K562 (cell line): ENCODE results near the gene ERAL1. TPM values are rescaled to one million over a fixed set of nuclear protein-coding genes. Genes with fewer than 3 reads are reported as not detected.

ENCODE experiments used
- ATF7 ChIP-seq: fragments of 450-650 bp; IDR thresholded peaks from 2 replicates; pipeline ENCODE4 v1.7.1; 2014; ENCODE audit warnings: mild to moderate bottlenecking, moderate library complexity
- BCOR ChIP-seq: fragments of 450-650 bp; IDR thresholded peaks from 2 replicates; pipeline ENCODE4 v1.6.1; 2016
- CBX3 ChIP-seq, 2 experiments: IDR thresholded peaks; 1 replicate in 1 of 2; 2 replicates in 1 of 2; pipeline ENCODE4 v1.6.1; 2012; ENCODE audit warnings: inconsistent platforms in 2 of 2, low read length in 2 of 2, borderline replicate concordance in 1 of 2, control low read depth in 1 of 2
- CTBP1 ChIP-seq: fragments of 450-650 bp; IDR thresholded peaks from 2 replicates; pipeline ENCODE4 v1.6.1; 2016; ENCODE audit warnings: borderline replicate concordance
- ETV6 ChIP-seq, 3 experiments: fragments of 150-350 bp in 1 of 3; sonication (generic) in 1 of 3; formaldehyde crosslinking in 1 of 3; IDR thresholded peaks; 2 replicates each; pipeline versions ENCODE4 v1.6.1 to v1.8.0; 2014 to 2022; ENCODE audit warnings: borderline replicate concordance in 2 of 3, low read depth in 2 of 3, antibody characterized with exemption in 1 of 3, low read length in 1 of 3, mild to moderate bottlenecking in 1 of 3, missing genetic modification reagents in 1 of 3
- HDAC3 ChIP-seq: fragments of 450-650 bp; IDR thresholded peaks from 2 replicates; pipeline ENCODE4 v1.6.1; 2018; ENCODE audit warnings: borderline replicate concordance, mild to moderate bottlenecking, moderate library complexity; ENCODE audit not compliant: partially characterized antibody
- KDM5B ChIP-seq: fragments of 200-600 bp; sonication (generic); IDR thresholded peaks from 2 replicates; pipeline ENCODE4 v1.6.1; 2012; ENCODE audit warnings: low read depth, mild to moderate bottlenecking, moderate library complexity, low read length, control low read depth, inconsistent platforms; ENCODE audit not compliant: insufficient replicate concordance
- MEF2A ChIP-seq: IDR thresholded peaks from 2 replicates; pipeline ENCODE4 v1.6.1; 2011; ENCODE audit warnings: low read depth, mild to moderate bottlenecking, low read length, moderate library complexity; ENCODE audit not compliant: control insufficient read depth
- RBBP5 ChIP-seq: fragments of 200-600 bp; sonication (generic); IDR thresholded peaks from 2 replicates; pipeline ENCODE4 v1.6.1; 2012; ENCODE audit warnings: borderline replicate concordance, mild to moderate bottlenecking, low read length, control low read depth, inconsistent platforms; ENCODE audit not compliant: insufficient read depth, poor library complexity, severe bottlenecking
- SETDB1 ChIP-seq: IDR thresholded peaks from one replicate; pipeline ENCODE4 v1.6.1; 2012; ENCODE audit warnings: low read length, control low read depth, inconsistent platforms
- YBX1 ChIP-seq: fragments of 450-650 bp; IDR thresholded peaks from 2 replicates; pipeline ENCODE4 v1.7.1; 2016; ENCODE audit warnings: mild to moderate bottlenecking
- ZBTB1 ChIP-seq: sonication (generic); formaldehyde crosslinking; IDR thresholded peaks from 2 replicates; pipeline ENCODE4 v1.8.1; 2023; ENCODE audit warnings: missing genetic modification reagents, low read depth, mild to moderate bottlenecking, borderline replicate concordance
- ZC3H11A ChIP-seq: IDR thresholded peaks from 2 replicates; pipeline ENCODE4 v1.6.1; 2012; ENCODE audit warnings: low read depth, low read length, improper control_type of control experiment
- ZNF561 ChIP-seq: fragments of 450-650 bp; formaldehyde crosslinking; conservative IDR thresholded peaks from 2 replicates; pipeline ENCODE4 v1.4.0; 2020; ENCODE audit warnings: mild to moderate bottlenecking, moderate library complexity
- ZNF583 ChIP-seq: fragments of 250-450 bp; sonication (Bioruptor Pico); IDR thresholded peaks from 2 replicates; pipeline ENCODE4 v1.4.0; 2020
- ZNF76 ChIP-seq: fragments of 250-450 bp; sonication (Bioruptor Pico); IDR thresholded peaks from 2 replicates; pipeline ENCODE4 v1.4.0; 2020; ENCODE audit warnings: mild to moderate bottlenecking, moderate library complexity, borderline replicate concordance
- polyA plus RNA-seq, 8 experiments: library from polyadenylated mRNA; depleted of rRNA in 4 of 8; stranded (reverse) in 5 of 8; unstranded in 3 of 8; fragments of >200 nt; fragmentation: Nextera tagmentation in 2 of 8; fragmentation: Illumina TruSeq in 1 of 8; extraction: Ambion mirVana in 2 of 8; extraction: Trizol in 1 of 8; gene quantifications; 2 replicates each; pipeline versions ENCODE4 v1.2.1 to v1.2.3, GENCODE V29; 2011 to 2014; ENCODE audit warnings: inconsistent platforms in 1 of 8, missing spikeins in 1 of 8
- total RNA-seq, 7 experiments: library from RNA; depleted of rRNA in 6 of 7; stranded (reverse); fragments of >200 nt in 6 of 7; fragmentation: Illumina TruSeq in 2 of 7; extraction: Trizol in 2 of 7; gene quantifications; 2 replicates each; pipeline versions ENCODE4 v1.2.1 to v1.2.3, GENCODE V29; 2011 to 2021; ENCODE audit warnings: low replicate concordance in 1 of 7
- TF ChIP-seq, protein P1 (sequence below): IDR thresholded peaks from 3 replicates; pipeline ENCODE4 v1.6.1; 2011; ENCODE audit warnings: borderline replicate concordance, mild to moderate bottlenecking, moderate library complexity; ENCODE audit not compliant: insufficient read length; ENCODE audit errors: extremely low read depth
- TF ChIP-seq, protein P2 (sequence below): IDR thresholded peaks from 2 replicates; pipeline ENCODE4 v1.6.1; 2011; ENCODE audit not compliant: insufficient read length; ENCODE audit errors: extremely low read depth
- TF ChIP-seq, protein P3 (sequence below): IDR thresholded peaks from 2 replicates; pipeline ENCODE4 v1.6.1; 2016; ENCODE audit warnings: missing genetic modification characterization, missing compliant biosample characterization
- TF ChIP-seq, protein P4 (sequence below): fragments of 250-450 bp; sonication (Bioruptor Pico); IDR thresholded peaks from 2 replicates; pipeline ENCODE4 v1.5.0; 2021

ERAL1 gene
- total and polyA plus RNA-seq, 9 of the 15 experiments (the other 6 are each of a cell fraction or from before 2014, with no cell fraction given) = 37.5 to 351 (median 106) TPM

- TF ChIP-seq, protein P1, sequence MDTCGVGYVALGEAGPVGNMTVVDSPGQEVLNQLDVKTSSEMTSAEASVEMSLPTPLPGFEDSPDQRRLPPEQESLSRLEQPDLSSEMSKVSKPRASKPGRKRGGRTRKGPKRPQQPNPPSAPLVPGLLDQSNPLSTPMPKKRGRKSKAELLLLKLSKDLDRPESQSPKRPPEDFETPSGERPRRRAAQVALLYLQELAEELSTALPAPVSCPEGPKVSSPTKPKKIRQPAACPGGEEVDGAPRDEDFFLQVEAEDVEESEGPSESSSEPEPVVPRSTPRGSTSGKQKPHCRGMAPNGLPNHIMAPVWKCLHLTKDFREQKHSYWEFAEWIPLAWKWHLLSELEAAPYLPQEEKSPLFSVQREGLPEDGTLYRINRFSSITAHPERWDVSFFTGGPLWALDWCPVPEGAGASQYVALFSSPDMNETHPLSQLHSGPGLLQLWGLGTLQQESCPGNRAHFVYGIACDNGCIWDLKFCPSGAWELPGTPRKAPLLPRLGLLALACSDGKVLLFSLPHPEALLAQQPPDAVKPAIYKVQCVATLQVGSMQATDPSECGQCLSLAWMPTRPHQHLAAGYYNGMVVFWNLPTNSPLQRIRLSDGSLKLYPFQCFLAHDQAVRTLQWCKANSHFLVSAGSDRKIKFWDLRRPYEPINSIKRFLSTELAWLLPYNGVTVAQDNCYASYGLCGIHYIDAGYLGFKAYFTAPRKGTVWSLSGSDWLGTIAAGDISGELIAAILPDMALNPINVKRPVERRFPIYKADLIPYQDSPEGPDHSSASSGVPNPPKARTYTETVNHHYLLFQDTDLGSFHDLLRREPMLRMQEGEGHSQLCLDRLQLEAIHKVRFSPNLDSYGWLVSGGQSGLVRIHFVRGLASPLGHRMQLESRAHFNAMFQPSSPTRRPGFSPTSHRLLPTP = no peak
- TF ChIP-seq HDAC3 (peak; percentile 99), ZNF583 (peak; percentile 94; the same call in 1 of the 2 replicates), SETDB1 (no peak), CTBP1 (peak; percentile 94), KDM5B (peak; percentile 61), ZBTB1 (CRISPR knock-in tag) (no peak), MEF2A (peak; percentile 66; the same call in 1 of the 2 replicates), YBX1 (no peak), CBX3 (IDR thresholded peaks at IDR 0.05; ENCODE audit: borderline replicate concordance in 1 of 2, low read length in 2 of 2) (peak in 1 of 2 experiments; percentile 82; a peak in 2 of 3 replicates), ETV6 (IDR thresholded peaks at IDR 0.05; ENCODE audit: borderline replicate concordance in 1 of 2, low read depth in 2 of 2, low read length in 1 of 2) (peak in 1 of 2 experiments; percentile 81; a peak in 2 of 4 replicates), ETV6 (CRISPR knock-in tag; IDR thresholded peaks at IDR 0.05; ENCODE audit: borderline replicate concordance) (no peak), ATF7 (peak; percentile 81; the same call in 1 of the 2 replicates), ZNF76 (CRISPR knock-in tag) (peak; percentile 86), ZNF561 (CRISPR knock-in tag) (no peak), RBBP5 (peak; percentile 66), BCOR (peak; percentile 96), ZC3H11A (peak; percentile 59; the same call in 1 of the 2 replicates)
- TF ChIP-seq, protein P2, sequence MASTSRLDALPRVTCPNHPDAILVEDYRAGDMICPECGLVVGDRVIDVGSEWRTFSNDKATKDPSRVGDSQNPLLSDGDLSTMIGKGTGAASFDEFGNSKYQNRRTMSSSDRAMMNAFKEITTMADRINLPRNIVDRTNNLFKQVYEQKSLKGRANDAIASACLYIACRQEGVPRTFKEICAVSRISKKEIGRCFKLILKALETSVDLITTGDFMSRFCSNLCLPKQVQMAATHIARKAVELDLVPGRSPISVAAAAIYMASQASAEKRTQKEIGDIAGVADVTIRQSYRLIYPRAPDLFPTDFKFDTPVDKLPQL = no peak
- TF ChIP-seq, protein P3, sequence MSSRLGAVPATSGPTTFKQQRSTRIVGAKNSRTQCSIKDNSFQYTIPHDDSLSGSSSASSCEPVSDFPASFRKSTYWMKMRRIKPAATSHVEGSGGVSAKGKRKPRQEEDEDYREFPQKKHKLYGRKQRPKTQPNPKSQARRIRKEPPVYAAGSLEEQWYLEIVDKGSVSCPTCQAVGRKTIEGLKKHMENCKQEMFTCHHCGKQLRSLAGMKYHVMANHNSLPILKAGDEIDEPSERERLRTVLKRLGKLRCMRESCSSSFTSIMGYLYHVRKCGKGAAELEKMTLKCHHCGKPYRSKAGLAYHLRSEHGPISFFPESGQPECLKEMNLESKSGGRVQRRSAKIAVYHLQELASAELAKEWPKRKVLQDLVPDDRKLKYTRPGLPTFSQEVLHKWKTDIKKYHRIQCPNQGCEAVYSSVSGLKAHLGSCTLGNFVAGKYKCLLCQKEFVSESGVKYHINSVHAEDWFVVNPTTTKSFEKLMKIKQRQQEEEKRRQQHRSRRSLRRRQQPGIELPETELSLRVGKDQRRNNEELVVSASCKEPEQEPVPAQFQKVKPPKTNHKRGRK (tag) = no peak
- TF ChIP-seq, protein P4, sequence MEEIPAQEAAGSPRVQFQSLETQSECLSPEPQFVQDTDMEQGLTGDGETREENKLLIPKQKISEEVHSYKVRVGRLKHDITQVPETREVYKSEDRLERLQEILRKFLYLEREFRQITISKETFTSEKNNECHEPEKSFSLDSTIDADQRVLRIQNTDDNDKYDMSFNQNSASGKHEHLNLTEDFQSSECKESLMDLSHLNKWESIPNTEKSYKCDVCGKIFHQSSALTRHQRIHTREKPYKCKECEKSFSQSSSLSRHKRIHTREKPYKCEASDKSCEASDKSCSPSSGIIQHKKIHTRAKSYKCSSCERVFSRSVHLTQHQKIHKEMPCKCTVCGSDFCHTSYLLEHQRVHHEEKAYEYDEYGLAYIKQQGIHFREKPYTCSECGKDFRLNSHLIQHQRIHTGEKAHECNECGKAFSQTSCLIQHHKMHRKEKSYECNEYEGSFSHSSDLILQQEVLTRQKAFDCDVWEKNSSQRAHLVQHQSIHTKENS (CRISPR knock-in tag) = no peak
Measured at GRCh38 chr17:28864991-28865849, 10.4 kb downstream of the ERAL1 start (continued).
